NB4 (cell line): Measurements from ENCODE around the gene TBRG4.

Experiments used
- DNase-seq: peaks from one replicate; pipeline ENCODE4 v3.0.0; 2010; ENCODE audit warnings: low read depth
- H3K4me3 ChIP-seq: one replicate; pipeline ENCODE4 v1.5.1; 2011; ENCODE audit warnings: mild to moderate bottlenecking, low read depth, low read length, moderate library complexity
- MYC ChIP-seq: IDR thresholded peaks from 2 replicates; pipeline ENCODE4 v1.6.1; 2011; ENCODE audit warnings: low read depth, low read length
- POLR2A ChIP-seq: IDR thresholded peaks from 2 replicates; pipeline ENCODE4 v1.6.1; 2011; ENCODE audit warnings: mild to moderate bottlenecking; ENCODE audit not compliant: insufficient read length; ENCODE audit errors: extremely low read depth
- TF ChIP-seq, protein P1 (sequence below): IDR thresholded peaks from one replicate; pipeline ENCODE4 v1.5.1; 2012; ENCODE audit warnings: low read depth, low read length
- TF ChIP-seq, protein P2 (sequence below): IDR thresholded peaks from 2 replicates; pipeline ENCODE4 v1.6.1; 2011; ENCODE audit warnings: low read depth, low read length

Gene TBRG4

GRCh38 chr7:45087301-45088145 lies 24.0 kb downstream of the TBRG4 start:
- no peak overlapping the region for H3K4me3 ChIP-seq
- no peak for DNase-seq
- no peak for TF ChIP-seq POLR2A
- TF ChIP-seq MYC = no peak
- TF ChIP-seq, protein P1, sequence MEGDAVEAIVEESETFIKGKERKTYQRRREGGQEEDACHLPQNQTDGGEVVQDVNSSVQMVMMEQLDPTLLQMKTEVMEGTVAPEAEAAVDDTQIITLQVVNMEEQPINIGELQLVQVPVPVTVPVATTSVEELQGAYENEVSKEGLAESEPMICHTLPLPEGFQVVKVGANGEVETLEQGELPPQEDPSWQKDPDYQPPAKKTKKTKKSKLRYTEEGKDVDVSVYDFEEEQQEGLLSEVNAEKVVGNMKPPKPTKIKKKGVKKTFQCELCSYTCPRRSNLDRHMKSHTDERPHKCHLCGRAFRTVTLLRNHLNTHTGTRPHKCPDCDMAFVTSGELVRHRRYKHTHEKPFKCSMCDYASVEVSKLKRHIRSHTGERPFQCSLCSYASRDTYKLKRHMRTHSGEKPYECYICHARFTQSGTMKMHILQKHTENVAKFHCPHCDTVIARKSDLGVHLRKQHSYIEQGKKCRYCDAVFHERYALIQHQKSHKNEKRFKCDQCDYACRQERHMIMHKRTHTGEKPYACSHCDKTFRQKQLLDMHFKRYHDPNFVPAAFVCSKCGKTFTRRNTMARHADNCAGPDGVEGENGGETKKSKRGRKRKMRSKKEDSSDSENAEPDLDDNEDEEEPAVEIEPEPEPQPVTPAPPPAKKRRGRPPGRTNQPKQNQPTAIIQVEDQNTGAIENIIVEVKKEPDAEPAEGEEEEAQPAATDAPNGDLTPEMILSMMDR = no peak
- TF ChIP-seq, protein P2, sequence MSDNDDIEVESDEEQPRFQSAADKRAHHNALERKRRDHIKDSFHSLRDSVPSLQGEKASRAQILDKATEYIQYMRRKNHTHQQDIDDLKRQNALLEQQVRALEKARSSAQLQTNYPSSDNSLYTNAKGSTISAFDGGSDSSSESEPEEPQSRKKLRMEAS = no peak

- TF ChIP-seq, protein P2 = no peak
- TF ChIP-seq MYC (no peak), POLR2A (no peak)
- TF ChIP-seq, protein P1 = no peak
- H3K4me3 ChIP-seq = no peak overlapping the region
- no peak for DNase-seq
Measured at GRCh38 chr7:45086331-45087065, 25.0 kb downstream of the TBRG4 start.

DNA sequence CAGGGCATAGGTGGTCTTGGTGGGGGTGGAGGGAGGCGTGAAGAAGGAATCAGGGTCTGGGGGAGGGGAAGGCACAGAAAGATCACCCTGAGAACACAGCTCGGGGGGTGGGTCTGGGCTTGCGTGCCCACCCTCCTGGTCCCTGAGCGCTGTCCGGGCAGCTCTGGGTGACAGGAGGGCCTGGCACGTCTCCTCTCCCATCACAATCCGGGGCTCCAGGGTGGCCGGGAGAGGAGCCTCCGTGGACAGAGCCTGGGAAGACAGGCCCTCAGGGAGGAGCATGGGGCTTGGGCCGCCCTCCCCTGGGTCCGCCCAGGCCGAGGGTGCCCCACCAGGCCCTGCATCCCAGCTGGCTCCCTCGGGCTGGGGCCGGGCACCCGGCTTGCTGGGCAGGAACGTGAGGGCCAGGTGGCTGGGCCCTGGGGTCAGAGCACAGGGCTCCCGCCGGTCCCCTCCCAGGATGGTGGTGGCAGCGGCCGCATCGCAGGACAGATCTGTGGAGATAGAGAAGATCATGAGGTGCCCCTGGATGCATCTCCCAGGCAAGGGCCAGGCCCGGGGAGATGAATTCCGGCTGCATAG lies 25.8 kb downstream of the TBRG4 start:
- no peak for DNase-seq
- TF ChIP-seq, protein P1 = no peak
- H3K4me3 ChIP-seq = no peak overlapping the region

DNA sequence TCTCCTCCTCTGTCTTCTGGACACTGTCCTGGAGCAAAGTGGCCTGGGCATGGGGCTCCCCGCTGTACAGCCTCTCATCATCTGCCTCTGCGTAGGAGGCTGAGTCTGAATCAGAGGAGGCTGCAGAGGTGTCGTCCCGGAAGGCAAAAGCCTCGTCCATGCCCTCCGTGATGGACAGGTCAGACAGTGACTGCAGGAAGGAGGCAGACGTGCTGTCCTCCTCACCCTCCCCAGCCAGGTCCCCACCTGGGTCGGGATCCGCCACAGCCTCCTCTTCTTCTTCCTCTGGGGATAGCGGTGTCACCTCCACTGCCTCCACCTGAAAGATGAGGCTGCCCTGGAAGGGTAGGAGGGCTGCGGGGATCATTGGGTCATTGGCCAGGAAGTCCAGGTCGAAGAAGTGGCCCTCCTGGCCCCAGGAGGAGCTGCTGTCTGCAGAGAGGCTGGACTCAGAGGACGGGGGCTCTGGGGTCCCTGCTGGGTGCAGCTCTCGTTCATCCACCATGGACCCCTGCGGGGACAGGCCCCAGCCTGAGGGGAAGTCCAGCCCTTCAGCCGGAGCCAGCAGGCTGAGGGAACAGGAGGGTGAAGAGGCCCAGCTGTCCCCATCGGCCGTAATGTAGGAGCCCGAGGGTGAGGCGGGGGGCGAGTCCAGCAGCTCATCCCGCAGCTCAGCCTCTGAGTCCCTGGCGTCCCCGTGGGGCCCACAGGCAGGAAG lies 26.4 kb downstream of the TBRG4 start:
- H3K4me3 ChIP-seq = no peak overlapping the region
- no peak for DNase-seq
- no peak for TF ChIP-seq MYC
- TF ChIP-seq POLR2A = no peak

GRCh38 chr7:45084336-45084735 lies 27.2 kb downstream of the TBRG4 start:
- TF ChIP-seq, protein P2 = no peak
- no peak for DNase-seq
- H3K4me3 ChIP-seq = no peak overlapping the region

DNA sequence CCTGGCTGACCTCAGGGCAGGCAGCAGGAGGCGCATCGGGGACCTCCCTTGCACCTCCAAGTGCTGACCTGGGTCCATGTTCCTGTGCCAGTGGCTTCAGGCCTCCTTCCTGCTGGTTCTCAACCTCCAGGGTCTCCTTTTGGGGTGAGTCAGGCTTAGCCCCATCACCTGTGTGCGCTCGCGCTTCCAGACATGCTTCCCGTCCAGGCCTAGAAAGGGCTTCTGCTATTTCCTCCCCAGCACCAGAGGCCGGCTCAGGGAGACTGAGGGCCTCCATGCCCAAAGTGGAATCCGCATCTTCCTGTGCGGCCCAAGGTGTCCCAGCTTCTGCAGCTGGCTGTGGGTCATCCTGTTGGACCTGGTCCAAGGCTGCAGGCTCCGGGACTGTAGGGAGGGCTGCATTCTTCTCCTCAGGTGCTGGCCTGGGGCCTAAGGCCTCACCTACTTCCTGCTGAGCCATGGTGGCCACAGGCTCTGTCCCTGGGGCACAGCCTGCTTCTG lies 28.6 kb downstream of the TBRG4 start:
- no peak overlapping the region for H3K4me3 ChIP-seq
- no peak for TF ChIP-seq MYC
- TF ChIP-seq, protein P2 = no peak
- TF ChIP-seq, protein P1 = no peak
- TF ChIP-seq POLR2A = no peak
- DNase-seq = no peak
